Measurements from ENCODE around the gene FAM241A. TPM values are rescaled to one million over a fixed set of nuclear protein-coding genes. Genes with fewer than 3 reads are reported as not detected.
"Not testable (repeated sequence)": the region's sequence is repeated elsewhere in the genome, so short reads cannot be mapped to it uniquely, and the experiment has no call there.

Gene FAM241A
- total RNA-seq, 1 donor from 2014 or later, result 6.7 TPM

DNA sequence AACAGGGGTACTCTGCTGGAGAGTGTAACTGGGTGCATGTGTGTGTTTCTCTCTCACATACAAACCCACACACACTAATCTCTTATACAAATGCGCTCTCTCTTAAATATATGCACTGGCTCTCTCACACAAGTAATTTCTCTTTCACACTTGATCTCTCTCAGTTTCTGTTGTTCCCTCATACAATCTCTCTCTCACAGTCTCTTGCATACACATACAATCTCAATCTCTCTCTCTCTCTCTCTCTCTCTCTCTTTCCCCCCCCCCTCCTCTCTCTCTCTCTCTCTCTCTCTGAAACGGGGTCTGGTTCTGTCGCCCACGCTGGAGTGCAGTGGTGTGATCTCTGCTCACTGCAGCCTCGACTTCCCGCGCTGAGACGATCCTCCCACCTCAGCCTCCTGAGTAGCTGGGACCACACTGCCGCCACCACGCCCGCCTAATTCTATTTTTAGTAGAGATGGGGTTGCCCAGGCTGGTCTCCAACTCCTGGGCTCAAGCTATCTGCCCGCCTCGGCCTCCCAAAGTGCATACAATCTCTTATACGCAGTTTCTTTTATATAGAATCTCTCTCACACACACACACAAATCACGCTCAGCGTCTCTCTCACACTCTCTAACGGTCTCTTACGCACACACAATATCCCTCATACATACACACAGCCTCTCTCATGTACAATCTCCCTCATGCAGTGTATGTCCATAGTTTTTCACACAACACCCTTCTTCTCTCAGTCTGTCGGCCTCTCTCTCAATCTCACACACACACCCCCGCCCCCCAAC lies 518 bp upstream of the FAM241A start:
- Mint-ChIP-seq H3K4me1 (peaks cover 44% of the 10 kb centered on the region), H3K27me3 (no peaks in the 10 kb centered on the region), H3K9me3 (no peaks in the 10 kb centered on the region), H3K4me3 (peak overlapping the region; percentile 43), H3K36me3 (ENCODE audit: low read depth) (peaks cover 7% of the 10 kb centered on the region), H3K27ac (peak overlapping the region; percentile 55)
- intact Hi-C loops (cut with micrococcal nuclease), result loop anchor here (2.0 to 5.0 kb wide), 4 partner anchors 14 to 492 kb away; partner anchors contain the start of genes LARP7 and ZGRF1
- no peak for DNase-seq

DNA sequence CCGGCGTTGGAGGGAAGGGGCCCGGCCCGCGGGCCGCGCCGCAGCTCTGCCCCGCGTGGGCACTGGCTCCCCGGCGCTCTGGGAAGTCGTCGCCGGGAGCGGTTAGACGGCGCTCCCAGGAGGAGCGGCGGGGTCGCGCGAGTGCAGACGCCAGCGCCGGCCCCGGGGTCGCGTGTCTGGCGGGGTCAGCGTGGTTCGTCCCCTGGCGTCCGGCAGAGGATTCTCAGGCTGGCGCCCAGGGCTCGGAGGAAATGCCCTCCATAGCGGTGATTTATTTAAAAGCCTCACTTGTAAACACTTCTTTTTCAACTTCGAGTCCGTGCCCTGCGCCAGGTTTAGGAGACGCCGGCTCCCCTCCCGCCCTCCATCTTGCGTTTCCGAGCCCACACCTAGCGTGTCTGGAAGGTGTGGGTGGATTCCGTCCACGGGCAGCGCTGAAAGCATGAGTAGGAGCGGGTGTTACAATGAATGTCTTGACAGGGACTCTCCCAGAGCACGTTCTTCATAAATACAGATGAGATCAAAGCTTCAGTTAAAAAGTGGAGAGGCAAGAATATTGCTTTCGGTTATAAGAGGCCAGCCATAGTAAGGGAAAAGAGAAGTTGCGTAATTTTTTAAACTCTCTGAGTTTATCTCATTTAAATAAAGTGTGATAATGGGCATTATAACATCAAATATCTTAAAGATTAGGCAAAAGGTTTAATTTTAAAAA lies 692 bp downstream of the FAM241A start:
- H3K36me3 Mint-ChIP-seq (ENCODE audit: low read depth), result peaks cover 8% of the 10 kb centered on the region
- H3K27ac Mint-ChIP-seq, result peak overlapping the region; percentile 95
- DNase-seq, result peak; percentile 87
- H3K4me1 Mint-ChIP-seq, result peaks cover 45% of the 10 kb centered on the region
- intact Hi-C loops (cut with micrococcal nuclease), result loop anchor here (1.0 to 5.0 kb wide), 8 partner anchors 15 to 491 kb away; partner anchors contain the start of genes AP1AR, LARP7, TIFA and ZGRF1
- H3K4me3 Mint-ChIP-seq, result peak overlapping the region; percentile 89
- H3K9me3 Mint-ChIP-seq, result no peaks in the 10 kb centered on the region
- H3K27me3 Mint-ChIP-seq, result no peaks in the 10 kb centered on the region

DNA sequence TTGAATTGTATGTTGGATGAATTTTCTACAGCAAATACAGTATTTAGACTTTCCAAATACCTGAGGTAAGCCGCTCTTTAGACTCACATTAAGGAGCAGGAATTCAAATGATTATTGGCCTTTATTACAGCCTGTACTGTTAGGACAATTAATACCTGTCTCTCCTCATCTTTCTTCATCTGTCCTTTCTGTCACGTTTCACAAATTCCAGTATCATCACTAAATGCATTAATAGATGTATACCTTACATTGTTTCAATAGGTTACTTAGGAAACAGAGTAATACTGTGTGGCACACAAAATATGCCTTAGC lies 1.2 kb downstream of the FAM241A start:
- intact Hi-C loops (cut with micrococcal nuclease), result loop anchor here (1.0 to 5.0 kb wide), 6 partner anchors 27 to 139 kb away; partner anchors contain the start of genes AP1AR and TIFA
- H3K27me3 Mint-ChIP-seq, result no peaks in the 10 kb centered on the region
- no peak for DNase-seq
- no peaks in the 10 kb centered on the region for H3K9me3 Mint-ChIP-seq
- H3K4me1 Mint-ChIP-seq, result peaks cover 44% of the 10 kb centered on the region
- peaks cover 12% of the 10 kb centered on the region for H3K36me3 Mint-ChIP-seq (ENCODE audit: low read depth)
- H3K27ac Mint-ChIP-seq, result peak overlapping the region; percentile 43
- H3K4me3 Mint-ChIP-seq, result peak overlapping the region; percentile 89

DNA sequence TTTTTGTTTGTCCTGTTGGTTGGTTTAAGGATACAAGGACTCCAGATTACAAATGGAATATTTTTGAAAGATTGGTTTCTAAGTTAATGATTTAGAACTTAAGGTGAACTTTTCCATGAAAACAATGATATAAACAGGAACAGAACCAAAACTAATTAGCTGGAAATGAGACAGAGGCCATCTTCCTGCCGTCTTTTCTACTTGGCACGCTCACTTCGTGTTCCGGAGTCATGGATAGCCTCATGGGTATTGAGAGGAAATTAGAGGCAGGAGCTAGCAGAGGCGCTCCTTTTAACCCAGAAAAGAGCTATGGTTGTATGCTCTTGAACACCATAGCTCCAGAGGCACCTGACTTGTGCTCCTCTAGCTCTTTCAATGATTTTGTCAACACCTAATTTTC lies 2.4 kb downstream of the FAM241A start:
- H3K27me3 Mint-ChIP-seq, result no peaks in the 10 kb centered on the region
- H3K4me3 Mint-ChIP-seq, result no peak overlapping the region
- no peak overlapping the region for H3K27ac Mint-ChIP-seq
- intact Hi-C loops (cut with micrococcal nuclease), result loop anchor here (5.0 kb wide), 2 partner anchors 35 to 40 kb away; no protein-coding TSS in a partner anchor
- DNase-seq, result no peak
- H3K4me1 Mint-ChIP-seq, result peaks cover 45% of the 10 kb centered on the region
- no peaks in the 10 kb centered on the region for H3K9me3 Mint-ChIP-seq
- peaks cover 14% of the 10 kb centered on the region for H3K36me3 Mint-ChIP-seq (ENCODE audit: low read depth)

DNA sequence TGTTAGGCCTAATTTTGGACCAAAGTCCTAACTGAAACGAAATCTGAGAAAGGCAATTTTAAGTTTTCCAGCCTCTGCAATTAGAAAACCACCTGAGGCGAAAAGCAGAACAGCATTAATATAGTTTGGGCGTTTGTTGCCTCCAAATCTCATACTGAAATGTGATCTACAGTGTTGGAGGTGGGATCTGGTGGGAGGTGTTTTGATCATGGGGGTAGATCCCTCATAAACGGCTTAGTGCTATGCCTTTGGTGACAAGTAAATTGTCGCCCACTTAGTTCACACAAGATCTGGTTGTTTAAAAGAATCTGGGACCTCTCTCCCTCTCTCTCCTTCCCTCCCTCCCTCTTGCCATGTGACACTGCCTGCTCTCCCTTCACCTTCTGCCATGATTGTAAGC lies 5.7 kb downstream of the FAM241A start:
- Mint-ChIP-seq H3K27me3 (no peaks in the 10 kb centered on the region), H3K4me3 (no peak overlapping the region), H3K27ac (no peak overlapping the region), H3K9me3 (no peaks in the 10 kb centered on the region), H3K36me3 (ENCODE audit: low read depth) (peaks cover 19% of the 10 kb centered on the region), H3K4me1 (peaks cover 44% of the 10 kb centered on the region)
- no peak for DNase-seq
- intact Hi-C loops (cut with micrococcal nuclease), result no loop called here

DNA sequence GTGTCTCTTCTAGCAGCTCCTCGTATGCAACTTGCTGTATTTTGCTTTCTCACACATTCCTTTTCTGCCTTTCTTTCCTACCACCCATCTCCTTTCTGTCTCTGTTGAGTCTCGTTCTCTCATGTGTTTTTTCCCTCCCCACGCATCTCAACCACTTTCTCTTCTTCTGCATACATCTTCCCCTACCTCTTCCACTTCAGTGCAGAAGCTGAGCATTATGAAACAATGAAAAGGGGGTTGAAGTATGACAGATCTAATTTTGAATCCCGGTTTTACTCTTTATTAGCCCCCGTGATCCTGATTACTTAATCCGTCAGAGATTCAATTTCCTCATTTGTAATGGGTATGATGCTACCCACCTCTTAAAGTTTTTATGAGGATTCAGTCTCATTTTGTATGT lies 7.3 kb downstream of the FAM241A start:
- no peaks in the 10 kb centered on the region for H3K9me3 Mint-ChIP-seq
- no peak overlapping the region for H3K27ac Mint-ChIP-seq
- no peak overlapping the region for H3K4me3 Mint-ChIP-seq
- peaks cover 14% of the 10 kb centered on the region for H3K36me3 Mint-ChIP-seq (ENCODE audit: low read depth)
- DNase-seq, result no peak
- intact Hi-C loops (cut with micrococcal nuclease), result no loop called here
- H3K27me3 Mint-ChIP-seq, result no peaks in the 10 kb centered on the region
- H3K4me1 Mint-ChIP-seq, result peaks cover 36% of the 10 kb centered on the region

DNA sequence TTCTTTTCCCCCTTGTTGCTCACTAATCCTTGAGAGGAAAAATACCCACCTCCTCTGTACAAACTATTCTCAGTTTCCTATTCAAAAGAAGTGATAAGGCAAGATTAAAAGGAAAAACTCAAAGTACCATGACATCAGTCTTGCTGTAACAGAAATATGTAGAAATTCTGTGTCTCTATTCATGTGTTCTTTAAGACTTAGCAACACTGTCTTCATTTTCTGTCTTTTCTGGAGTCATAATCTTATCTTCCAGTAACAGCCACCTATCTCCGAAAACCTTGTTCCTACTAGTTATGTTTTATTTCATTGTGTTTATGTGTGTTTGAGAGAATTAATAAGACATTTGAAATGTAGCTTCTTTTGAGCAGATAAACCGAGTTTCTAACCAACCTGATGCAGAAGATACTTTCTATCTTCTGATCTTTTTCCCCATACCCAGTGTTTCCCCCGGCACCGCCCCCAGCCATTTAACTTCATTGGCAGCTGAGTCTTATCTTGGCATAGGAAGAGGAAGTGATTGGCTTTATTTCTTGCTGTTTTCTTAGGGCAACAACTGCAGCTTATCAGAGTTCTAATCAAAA lies 8.0 kb downstream of the FAM241A start:
- Mint-ChIP-seq H3K27me3 (no peaks in the 10 kb centered on the region), H3K36me3 (ENCODE audit: low read depth) (peaks cover 14% of the 10 kb centered on the region), H3K4me1 (peaks cover 31% of the 10 kb centered on the region), H3K27ac (peak overlapping the region; percentile 72), H3K4me3 (peak overlapping the region; percentile 65), H3K9me3 (no peaks in the 10 kb centered on the region)
- no peak for DNase-seq
- intact Hi-C loops (cut with micrococcal nuclease), result no loop called here

DNA sequence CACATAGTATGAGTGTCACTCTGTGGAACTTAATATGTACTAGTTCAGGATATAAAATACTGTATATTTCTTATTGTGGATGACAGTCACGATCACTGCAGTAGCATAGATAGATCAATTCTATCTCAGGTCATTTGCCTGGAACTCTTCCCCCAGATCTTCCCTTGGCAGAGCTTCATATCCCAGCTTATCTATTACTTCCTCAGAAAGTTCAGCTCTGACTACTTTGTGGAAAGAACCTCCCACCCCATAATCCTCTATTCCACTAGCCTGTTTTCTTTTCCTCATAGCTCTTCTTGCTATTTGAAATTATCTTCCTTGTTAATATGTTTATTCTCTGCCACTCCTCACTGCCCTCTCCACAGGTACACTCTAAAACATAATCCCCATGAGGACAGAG lies 10.9 kb downstream of the FAM241A start:
- no peak overlapping the region for H3K4me3 Mint-ChIP-seq
- H3K27ac Mint-ChIP-seq, result no peak overlapping the region
- intact Hi-C loops (cut with micrococcal nuclease), result no loop called here
- H3K4me1 Mint-ChIP-seq, result peaks cover 23% of the 10 kb centered on the region
- DNase-seq, result no peak
- no peaks in the 10 kb centered on the region for H3K27me3 Mint-ChIP-seq
- peaks cover 16% of the 10 kb centered on the region for H3K9me3 Mint-ChIP-seq
- H3K36me3 Mint-ChIP-seq (ENCODE audit: low read depth), result peaks cover 29% of the 10 kb centered on the region

DNA sequence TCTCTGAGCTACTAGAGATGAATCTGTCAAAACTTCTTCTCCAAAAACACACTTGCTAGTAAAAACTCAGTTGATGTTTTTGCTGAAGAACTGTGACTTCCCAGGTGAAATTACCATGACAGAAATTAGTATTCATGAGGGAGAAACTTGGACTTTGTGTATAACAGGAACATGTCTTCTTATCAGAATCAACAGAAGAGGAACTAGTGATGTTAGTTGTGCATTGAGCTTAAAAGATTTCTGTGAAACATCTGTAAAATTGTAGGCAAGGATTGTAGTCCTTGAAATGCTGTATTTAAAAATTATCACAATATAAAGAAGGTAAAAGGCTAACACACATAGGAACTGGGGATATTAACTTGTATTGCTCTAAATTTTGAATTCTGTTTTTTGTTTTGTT lies 11.3 kb downstream of the FAM241A start:
- peaks cover 17% of the 10 kb centered on the region for H3K9me3 Mint-ChIP-seq
- H3K4me3 Mint-ChIP-seq, result no peak overlapping the region
- intact Hi-C loops (cut with micrococcal nuclease), result no loop called here
- H3K27me3 Mint-ChIP-seq, result no peaks in the 10 kb centered on the region
- peaks cover 28% of the 10 kb centered on the region for H3K36me3 Mint-ChIP-seq (ENCODE audit: low read depth)
- DNase-seq, result no peak
- no peak overlapping the region for H3K27ac Mint-ChIP-seq
- peaks cover 20% of the 10 kb centered on the region for H3K4me1 Mint-ChIP-seq

DNA sequence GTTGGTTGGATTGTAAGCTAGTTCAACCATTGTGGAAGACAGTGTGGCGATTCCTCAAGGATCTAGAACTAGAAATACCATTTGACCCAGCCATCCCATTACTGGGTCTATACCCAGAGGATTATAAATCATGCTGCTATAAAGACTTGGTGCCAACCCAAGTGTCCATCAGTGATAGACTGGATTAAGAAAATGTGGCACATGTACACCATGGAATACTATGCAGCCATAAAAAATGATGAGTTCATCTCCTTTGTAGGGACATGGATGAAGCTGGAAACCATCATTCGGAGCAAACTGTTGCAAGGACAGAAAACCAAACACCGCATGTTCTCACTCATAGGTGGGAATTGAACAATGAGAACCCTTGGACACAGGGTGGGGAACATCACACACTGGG lies 18.5 kb downstream of the FAM241A start:
- H3K27ac Mint-ChIP-seq; intact Hi-C loops (cut with micrococcal nuclease): not testable (repeated sequence)

DNA sequence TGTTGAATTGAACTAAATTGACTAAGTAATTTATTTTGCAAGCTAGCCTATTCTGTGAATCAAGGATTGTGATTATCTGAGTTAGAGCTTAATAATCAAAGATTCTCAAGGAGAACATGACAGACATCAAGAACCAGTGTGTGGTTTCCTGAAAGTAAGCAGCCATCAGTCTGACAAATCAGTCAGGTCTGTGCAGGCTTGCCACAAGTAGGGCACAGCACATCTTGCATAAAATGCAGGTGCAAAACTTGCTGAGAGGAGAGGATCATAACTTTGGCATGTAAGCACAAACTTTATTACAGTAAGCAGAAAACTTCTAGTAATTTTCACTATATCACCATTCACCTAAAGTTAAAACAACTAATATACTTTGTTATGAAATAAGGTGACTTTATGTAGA lies 22.5 kb downstream of the FAM241A start:
- Mint-ChIP-seq H3K9me3 (peaks cover 5% of the 10 kb centered on the region), H3K36me3 (ENCODE audit: low read depth) (peaks cover 3% of the 10 kb centered on the region), H3K27me3 (no peaks in the 10 kb centered on the region), H3K4me1 (peaks cover 19% of the 10 kb centered on the region), H3K27ac (no peak overlapping the region), H3K4me3 (no peak overlapping the region)
- peak; percentile 63 for DNase-seq
- intact Hi-C loops (cut with micrococcal nuclease), result no loop called here

More for the DNA sequence above, 18.5 kb downstream of the FAM241A start:
- H3K27me3 Mint-ChIP-seq, DNase-seq, H3K4me3 Mint-ChIP-seq: not testable (repeated sequence)
- peaks cover 11% of the 10 kb centered on the region for H3K4me1 Mint-ChIP-seq
- H3K36me3 Mint-ChIP-seq (ENCODE audit: low read depth), result peaks cover 28% of the 10 kb centered on the region
- H3K9me3 Mint-ChIP-seq, result peaks cover 30% of the 10 kb centered on the region

DNA sequence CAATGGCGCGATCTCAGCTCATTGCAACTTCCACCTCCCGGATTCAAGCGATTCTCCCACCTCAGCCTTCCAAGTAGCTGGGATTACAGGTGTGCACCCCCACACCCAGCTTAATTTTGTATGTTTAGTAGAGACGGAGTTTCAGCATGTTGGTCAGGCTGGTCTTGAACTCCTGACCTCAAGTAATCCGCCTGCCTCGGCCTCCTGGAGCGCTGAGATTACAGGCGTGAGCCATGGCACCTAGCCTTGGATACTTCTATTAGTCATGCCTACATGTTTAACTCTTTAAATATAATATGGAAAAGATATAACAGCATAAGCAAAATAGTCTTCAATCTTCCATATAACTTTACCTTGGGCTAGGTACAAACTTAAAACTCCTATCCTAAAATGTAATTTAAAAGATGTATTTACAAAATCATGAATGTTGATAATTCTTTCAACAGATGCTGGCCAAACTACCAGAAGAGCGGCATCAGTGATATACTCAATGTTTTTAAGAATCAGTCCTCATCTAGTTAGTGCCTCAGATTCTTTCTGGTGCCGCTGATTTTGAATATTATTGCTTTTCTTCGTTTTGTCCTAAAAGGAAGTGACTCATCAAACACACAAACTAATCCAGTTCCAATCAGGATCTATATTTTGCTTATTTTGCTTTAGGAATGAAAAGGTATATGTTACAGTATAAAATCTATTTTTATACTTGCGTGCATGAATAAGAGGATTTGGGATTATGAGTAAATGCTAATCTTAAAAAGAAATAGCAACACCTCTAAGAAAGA lies 23.7 kb downstream of the FAM241A start:
- Mint-ChIP-seq H3K4me1 (peaks cover 20% of the 10 kb centered on the region), H3K27ac (no peak overlapping the region), H3K9me3 (peaks cover 5% of the 10 kb centered on the region), H3K4me3 (no peak overlapping the region), H3K36me3 (ENCODE audit: low read depth) (peaks cover 7% of the 10 kb centered on the region), H3K27me3 (no peaks in the 10 kb centered on the region)
- intact Hi-C loops (cut with micrococcal nuclease), result no loop called here
- DNase-seq, result no peak

DNA sequence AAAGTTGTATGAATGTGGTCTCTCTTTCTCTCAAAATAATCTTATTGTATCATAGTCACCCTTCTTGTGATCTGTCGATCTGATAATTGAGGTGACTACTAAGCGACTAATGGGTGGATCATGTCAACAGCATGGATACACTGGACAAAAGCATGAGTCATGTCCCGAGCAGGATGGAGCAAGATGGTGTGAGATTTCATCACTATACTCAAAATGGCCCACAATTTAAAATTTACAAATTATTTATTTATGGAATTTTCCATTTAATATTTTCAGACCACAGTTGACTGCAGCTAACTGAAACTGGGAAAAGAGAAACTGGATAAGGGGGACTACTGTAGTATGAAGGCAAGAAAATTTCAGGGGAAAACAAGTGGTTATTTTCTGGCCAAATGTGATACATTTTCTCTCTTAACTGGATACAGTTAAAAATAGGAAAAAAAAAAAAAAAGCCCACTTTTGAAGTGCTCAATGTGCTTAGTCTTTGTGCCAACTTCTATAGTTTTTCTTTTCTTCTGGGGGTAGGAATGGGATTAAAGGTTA lies 25.3 kb downstream of the FAM241A start:
- Mint-ChIP-seq H3K4me1 (peaks cover 21% of the 10 kb centered on the region), H3K27me3 (no peaks in the 10 kb centered on the region), H3K4me3 (no peak overlapping the region), H3K36me3 (ENCODE audit: low read depth) (peaks cover 15% of the 10 kb centered on the region), H3K9me3 (no peaks in the 10 kb centered on the region), H3K27ac (no peak overlapping the region)
- intact Hi-C loops (cut with micrococcal nuclease), result no loop called here
- no peak for DNase-seq
